Gastrocnemius medialis (tissue), 4 donors: ENCODE measurements around the gene FOXP4. TPM values are rescaled to one million over a fixed set of nuclear protein-coding genes. Genes with fewer than 3 reads are reported as not detected.

Source experiments
- ATAC-seq, 2 donors: fragments of 150-250 bp; one replicate each; pipeline ENCODE4 v1.9.1; 2016
- DNase-seq, 2 donors: peaks; one replicate each; pipeline ENCODE4 v3.0.0-alpha.2; 2019
- H3K27ac ChIP-seq, 4 donors: fragments of 200-600 bp; sonication (generic); 1 replicate in 1 of 4; 2 replicates in 3 of 4; pipeline ENCODE4 v1.5.1; 2016 to 2018; ENCODE audit warnings: mild to moderate bottlenecking in 2 of 4, moderate library complexity in 1 of 4
- H3K27me3 ChIP-seq, 3 donors: fragments of 200-600 bp; sonication (generic) in 2 of 3; 1 replicate in 1 of 3; 2 replicates in 2 of 3; pipeline versions ENCODE4 v1.5.1 to v1.6.0; 2016 to 2019; ENCODE audit warnings: mild to moderate bottlenecking in 1 of 3, moderate library complexity in 1 of 3
- H3K36me3 ChIP-seq, 2 donors: fragments of 200-600 bp; sonication (generic) in 1 of 2; one replicate each; pipeline ENCODE4 v1.5.1; 2017 to 2018
- H3K4me1 ChIP-seq, 2 donors: fragments of 200-600 bp; sonication (generic) in 1 of 2; one replicate each; pipeline ENCODE4 v1.5.1; 2016 to 2017; ENCODE audit warnings: mild to moderate bottlenecking in 2 of 2
- H3K4me3 ChIP-seq, 4 donors: fragments of 200-600 bp; sonication (generic) in 3 of 4; 1 replicate in 1 of 4; 2 replicates in 3 of 4; pipeline ENCODE4 v1.5.1; 2016 to 2019; ENCODE audit warnings: mild to moderate bottlenecking in 2 of 4
- H3K9me3 ChIP-seq, 3 donors: fragments of 200-600 bp; sonication (generic) in 2 of 3; 1 replicate in 1 of 3; 2 replicates in 2 of 3; pipeline ENCODE4 v1.5.1; 2016 to 2019
- CTCF ChIP-seq, 5 experiments: fragments of 450-650 bp in 3 of 5; fragments of 200-600 bp in 2 of 5; sonication (generic) in 2 of 5; IDR thresholded peaks in 4 of 5; conservative IDR thresholded peaks in 1 of 5; 1 replicate in 4 of 5; 2 replicates in 1 of 5; pipeline ENCODE4 v1.5.1; 2016 to 2019; ENCODE audit warnings: antibody characterized with exemption in 5 of 5, mild to moderate bottlenecking in 3 of 5, moderate library complexity in 3 of 5
- POLR2A ChIP-seq, 2 donors: fragments of 450-650 bp; IDR thresholded peaks; one replicate each; pipeline ENCODE4 v1.6.1; 2017; ENCODE audit warnings: antibody characterized with exemption in 2 of 2, mild to moderate bottlenecking in 2 of 2, moderate library complexity in 2 of 2
- in situ Hi-C, 4 donors: fragments of 200-750 bp; cut with MboI; loops; one replicate each; pipeline versions ENCODE4 v1.15.0 to v1.8.0; 2017; ENCODE audit warnings: low sequenced_read_pairs in 4 of 4
- intact Hi-C: fragments of 100-400 bp; cut with DNase I; formaldehyde crosslinking; loops from one replicate; pipeline ENCODE4 v1.15.1; 2023; ENCODE audit warnings: low total_unique reads
- total RNA-seq, 4 donors: library from RNA; depleted of rRNA; stranded (reverse); fragments of >200 nt; gene quantifications; one replicate each; pipeline versions ENCODE4 v1.1.0 to v1.2.3, GENCODE V29; 2016

Gene FOXP4
- total RNA-seq, 4 donors from 2014 or later: 3.4 to 11.4 (median 6.5) TPM

- no peak for DNase-seq
- intact Hi-C loops: no loop called here
- in situ Hi-C loops: no loop called here
- Histone ChIP-seq H3K4me1 (peaks cover 10 to 12% of the 10 kb centered on the region in 2 donors), H3K9me3 (no peaks in the 10 kb centered on the region), H3K36me3 (peaks cover 0 to 11% of the 10 kb centered on the region in 2 donors), H3K27ac (no peak overlapping the region), H3K27me3 (no peaks in the 10 kb centered on the region), H3K4me3 (no peak overlapping the region)
- no peak for ATAC-seq
- TF ChIP-seq CTCF (IDR thresholded peaks at IDR 0.05 in 4 of 5, conservative IDR thresholded peaks at IDR 0.05 in 1 of 5) (no peak), POLR2A (IDR thresholded peaks at IDR 0.05) (no peak)
Observed at GRCh38 chr6:41586252-41587007, 40.2 kb downstream of the FOXP4 start.

- H3K9me3 ChIP-seq: no peaks in the 10 kb centered on the region
- ATAC-seq: no peak
- H3K36me3 ChIP-seq: peaks cover 0 to 11% of the 10 kb centered on the region in 2 donors
- DNase-seq: no peak
- no peak overlapping the region for H3K27ac ChIP-seq
- TF ChIP-seq CTCF (IDR thresholded peaks at IDR 0.05 in 4 of 5, conservative IDR thresholded peaks at IDR 0.05 in 1 of 5) (no peak), POLR2A (IDR thresholded peaks at IDR 0.05) (no peak)
- no peak overlapping the region for H3K4me3 ChIP-seq
- peaks cover 3 to 12% of the 10 kb centered on the region in 2 donors for H3K4me1 ChIP-seq
- no peaks in the 10 kb centered on the region for H3K27me3 ChIP-seq
- intact Hi-C loops (no loop called here), in situ Hi-C loops (no loop called here)
Observed at GRCh38 chr6:41587131-41587879, 41.1 kb downstream of the FOXP4 start.

GRCh38 chr6:41588111-41588510 is 41.9 kb downstream of the FOXP4 start:
- Histone ChIP-seq H3K27me3 (no peaks in the 10 kb centered on the region), H3K36me3 (peaks cover 0 to 11% of the 10 kb centered on the region in 2 donors), H3K9me3 (no peaks in the 10 kb centered on the region), H3K27ac (no peak overlapping the region), H3K4me3 (no peak overlapping the region), H3K4me1 (peaks cover 0 to 4% of the 10 kb centered on the region in 2 donors)
- in situ Hi-C loops: no loop called here
- DNase-seq (no peak), ATAC-seq (no peak)
- TF ChIP-seq POLR2A (IDR thresholded peaks at IDR 0.05) (no peak), CTCF (IDR thresholded peaks at IDR 0.05 in 4 of 5, conservative IDR thresholded peaks at IDR 0.05 in 1 of 5) (no peak)
- intact Hi-C loops: no loop called here

- H3K4me1 ChIP-seq: no peaks in the 10 kb centered on the region
- H3K27ac ChIP-seq: no peak overlapping the region
- intact Hi-C loops: no loop called here
- TF ChIP-seq POLR2A (IDR thresholded peaks at IDR 0.05): no peak
- TF ChIP-seq CTCF (IDR thresholded peaks at IDR 0.05 in 4 of 5, conservative IDR thresholded peaks at IDR 0.05 in 1 of 5): no peak
- DNase-seq (no peak), ATAC-seq (no peak)
- H3K9me3 ChIP-seq: no peaks in the 10 kb centered on the region
- peaks cover 0 to 11% of the 10 kb centered on the region in 2 donors for H3K36me3 ChIP-seq
- H3K4me3 ChIP-seq: no peak overlapping the region
- H3K27me3 ChIP-seq: no peaks in the 10 kb centered on the region
- in situ Hi-C loops: no loop called here
Observed at GRCh38 chr6:41589223-41589622, 43.0 kb downstream of the FOXP4 start.
